ENCODE measurements around the gene TAF11L2.
"Not testable (repeated sequence)": the region's sequence is repeated elsewhere in the genome, so short reads cannot be mapped to it uniquely, and the experiment has no call there.

TAF11L2 gene

DNA sequence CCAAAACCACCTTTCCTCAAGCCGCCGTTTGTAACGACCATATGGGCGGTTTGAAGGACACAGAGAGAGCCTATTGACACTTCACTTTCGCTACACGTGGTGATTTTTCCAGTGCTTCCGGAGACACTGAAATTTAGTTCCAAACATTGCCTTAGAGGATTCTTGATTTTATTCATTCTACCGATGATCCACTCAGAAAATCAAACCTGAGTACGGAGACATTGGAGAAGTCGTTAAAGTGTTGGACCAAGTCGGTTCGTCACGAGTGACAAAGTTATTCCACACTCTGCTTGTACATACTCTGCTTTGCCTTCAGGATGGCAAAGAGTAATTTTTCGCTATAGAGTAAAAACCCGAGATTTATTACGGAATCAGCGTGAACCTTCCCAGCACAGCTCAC is 28.5 kb downstream of the TAF11L2 start:
- not testable (repeated sequence) for DNase-seq (ENCODE audit: low read depth)

GRCh38 chr5:17528369-17528768 is 30.3 kb downstream of the TAF11L2 start, which contains the start of gene TAF11L6:
Gene TAF11L6, plus strand, starts transcription at chr5:17528669.
- not testable (repeated sequence) for DNase-seq (ENCODE audit: low read depth)
